ENCODE data around the gene AXIN1. TPM values are rescaled to one million over a fixed set of nuclear protein-coding genes. Genes with fewer than 3 reads are reported as not detected.
"Not testable (repeated sequence)": the region's sequence is repeated elsewhere in the genome, so short reads cannot be mapped to it uniquely, and the experiment has no call there.

Gene AXIN1
- polyA plus RNA-seq, 4 donors = 16.9 to 23.0 (median 17.6) TPM

DNA sequence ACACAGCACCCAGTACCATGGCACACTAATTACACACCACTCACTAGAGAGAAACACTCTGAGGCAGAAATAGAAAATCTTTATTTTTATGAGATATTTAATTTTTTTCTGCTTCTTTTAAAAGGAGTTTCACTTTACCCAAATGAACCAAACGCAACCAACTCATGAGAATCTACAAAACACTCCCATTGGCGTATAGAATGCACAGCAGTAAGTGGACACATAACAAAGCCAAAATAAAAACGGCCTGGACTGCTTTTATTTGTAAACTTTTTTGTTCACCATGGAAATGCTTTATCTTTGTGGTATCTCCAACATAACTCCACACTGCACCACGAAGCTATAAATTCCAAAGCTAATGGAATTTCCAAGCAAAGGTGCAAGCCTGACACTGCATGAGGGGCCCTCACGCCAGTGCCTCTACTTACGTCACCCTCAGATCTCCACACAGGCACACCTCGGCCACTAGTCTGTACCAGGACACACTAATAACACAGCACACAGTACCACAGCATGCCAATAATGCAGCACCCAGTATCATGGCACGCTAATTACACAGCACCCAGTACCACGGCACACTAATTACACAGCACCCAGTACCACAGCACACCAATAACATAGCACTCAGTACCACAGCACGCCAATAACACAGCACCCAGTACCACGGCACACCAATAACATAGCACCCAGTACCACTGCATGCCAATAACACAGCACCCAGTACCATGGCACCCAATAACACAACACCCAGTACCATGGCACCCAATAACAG, 17.5 kb downstream of the AXIN1 start:
- DNase-seq (ENCODE audit: low read depth in 4 of 4, low spot score in 3 of 4) = not testable (repeated sequence)

DNA sequence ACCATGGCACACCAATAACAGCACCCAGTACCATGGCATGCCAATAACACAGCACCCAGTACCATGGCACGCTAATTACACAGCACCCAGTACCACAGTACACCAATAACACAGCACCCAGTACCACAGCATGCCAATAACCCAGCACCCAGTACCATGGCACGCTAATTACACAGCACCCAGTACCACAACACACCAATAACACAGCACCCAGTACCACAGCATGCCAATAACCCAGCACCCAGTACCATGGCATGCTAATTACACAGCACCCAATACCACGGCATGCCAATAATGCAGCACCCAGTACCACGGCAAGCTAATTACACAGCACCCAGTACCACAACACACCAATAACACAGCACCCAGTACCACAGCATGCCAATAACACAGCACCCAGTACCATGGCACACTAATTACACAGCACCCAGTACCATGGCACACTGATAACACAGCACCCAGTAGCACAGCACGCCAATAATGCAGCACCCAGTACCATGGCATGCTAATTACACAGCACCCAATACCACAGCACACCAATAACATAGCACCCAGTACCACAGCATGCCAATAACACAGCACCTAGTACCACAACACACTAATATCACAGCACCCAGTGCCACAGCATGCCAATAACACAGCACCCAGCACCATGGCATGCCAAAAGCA, 18.2 kb downstream of the AXIN1 start:
- not testable (repeated sequence) for DNase-seq (ENCODE audit: low read depth in 4 of 4, low spot score in 3 of 4)

GRCh38 chr16:333406-334094, 19.0 kb downstream of the AXIN1 start:
- DNase-seq (ENCODE audit: low read depth in 4 of 4, low spot score in 3 of 4) = no peak

DNA sequence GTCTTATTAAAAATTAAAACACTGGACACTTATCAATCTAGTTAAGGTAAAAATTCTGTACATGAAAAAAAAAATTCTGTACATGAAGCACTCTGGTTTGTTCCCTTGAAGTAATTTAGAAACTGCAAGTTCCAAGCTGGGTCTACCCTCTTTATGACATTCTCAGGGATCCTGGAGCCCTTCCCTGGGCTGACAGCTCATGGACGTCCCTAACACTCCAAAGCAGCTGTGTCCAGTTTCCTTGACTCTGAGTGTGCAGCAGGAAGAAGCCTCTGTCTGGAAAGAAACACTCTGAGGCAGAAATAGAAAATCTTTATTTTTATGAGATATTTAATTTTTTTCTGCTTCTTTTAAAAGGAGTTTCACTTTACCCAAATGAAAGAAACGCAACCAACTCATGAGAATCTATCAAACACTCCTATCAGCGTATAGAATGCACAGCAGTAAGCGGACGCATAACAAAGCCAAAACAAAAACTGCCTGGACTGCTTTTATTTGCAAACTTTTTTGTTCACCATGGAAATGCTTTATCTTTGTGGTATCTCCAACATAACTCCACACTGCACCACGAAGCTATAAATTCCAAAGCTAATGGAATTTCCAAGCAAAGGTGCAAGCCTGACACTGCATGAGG, 21.2 kb downstream of the AXIN1 start:
- not testable (repeated sequence) for DNase-seq (ENCODE audit: low read depth in 4 of 4, low spot score in 3 of 4)

DNA sequence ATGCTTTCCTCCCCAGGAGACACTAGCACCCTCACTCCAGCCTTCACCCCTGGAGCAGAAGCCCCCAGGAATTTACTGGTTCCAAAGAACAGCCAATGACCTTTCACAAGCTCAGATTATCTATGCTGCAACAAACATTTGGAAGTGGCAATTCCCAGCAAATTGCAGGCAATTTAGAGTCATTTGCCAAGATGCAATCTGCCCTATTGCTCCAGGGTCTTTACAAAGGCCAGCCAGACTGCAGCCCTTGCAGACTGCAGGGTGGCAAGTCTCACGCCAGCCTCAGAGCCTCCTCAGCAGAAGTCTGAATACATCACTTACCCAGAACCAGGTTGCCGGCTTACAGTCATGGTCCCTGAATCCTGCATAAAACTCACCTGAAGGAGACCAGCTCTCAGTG, 21.8 kb downstream of the AXIN1 start:
- DNase-seq (ENCODE audit: low read depth in 4 of 4, low spot score in 3 of 4) = no peak

GRCh38 chr16:325375-326145, 27.0 kb downstream of the AXIN1 start:
- DNase-seq (ENCODE audit: low read depth in 4 of 4, low spot score in 3 of 4) = no peak

- DNase-seq (ENCODE audit: low read depth in 4 of 4, low spot score in 3 of 4) = no peak
Observed at GRCh38 chr16:324451-325334, 27.8 kb downstream of the AXIN1 start.

- no peak for DNase-seq (ENCODE audit: low read depth in 4 of 4, low spot score in 3 of 4)
Observed at GRCh38 chr16:324201-324450, 28.4 kb downstream of the AXIN1 start.

DNA sequence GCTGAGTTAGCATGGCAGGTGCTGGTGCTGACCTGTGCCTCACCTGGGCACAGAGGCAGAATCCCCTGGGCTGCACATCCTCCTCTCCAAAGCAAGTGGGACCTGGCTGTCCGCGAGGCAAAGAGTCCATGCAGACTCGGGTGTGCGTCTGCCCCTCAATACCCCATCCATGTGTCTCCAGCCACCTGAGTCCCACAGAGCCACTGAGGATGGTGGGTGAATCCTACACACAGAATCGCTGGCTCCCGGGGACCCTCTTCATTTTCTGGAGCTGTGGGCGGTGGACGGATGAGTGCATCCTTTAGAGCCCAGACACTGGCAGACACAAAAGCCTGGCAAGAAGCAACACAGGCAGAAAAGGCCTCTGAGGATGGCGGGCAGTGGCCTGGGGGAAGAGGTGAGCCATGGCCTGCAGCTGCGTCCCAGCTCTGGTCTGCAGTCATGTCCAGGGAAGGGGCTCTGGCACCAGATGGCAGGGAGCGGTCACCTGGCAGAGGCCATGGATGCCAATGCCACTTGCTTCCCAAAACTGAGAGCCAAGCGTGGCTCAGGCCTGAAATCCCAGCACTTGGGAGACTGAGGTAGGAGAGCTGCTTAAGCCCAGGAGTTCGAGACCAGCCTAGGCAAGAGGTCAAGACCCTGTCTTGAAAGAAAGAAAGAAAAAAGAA, 29.9 kb downstream of the AXIN1 start:
- no peak for DNase-seq (ENCODE audit: low read depth in 4 of 4, low spot score in 3 of 4)

DNA sequence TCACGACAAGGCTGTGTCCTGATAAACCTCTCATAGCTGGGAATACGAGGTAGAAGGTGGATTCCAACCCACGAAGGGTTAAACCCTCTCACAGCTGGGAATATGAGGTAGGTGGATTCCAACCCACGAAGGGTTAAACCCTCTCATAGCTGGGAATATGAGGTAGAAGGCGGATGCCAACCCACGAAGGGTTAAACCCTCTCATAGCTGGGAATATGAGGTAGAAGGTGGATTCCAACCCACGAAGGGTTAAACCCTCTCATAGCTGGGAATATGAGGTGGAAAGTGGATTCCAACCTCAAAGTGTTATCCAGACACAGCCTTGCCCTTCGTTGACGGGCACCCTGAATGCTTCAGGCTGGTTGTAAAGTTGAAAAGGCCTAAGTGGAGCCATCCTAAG, 31.0 kb downstream of the AXIN1 start:
- DNase-seq (ENCODE audit: low read depth in 4 of 4, low spot score in 3 of 4) = no peak

GRCh38 chr16:320206-320605, 32.3 kb downstream of the AXIN1 start:
- no peak for DNase-seq (ENCODE audit: low read depth in 4 of 4, low spot score in 3 of 4)

GRCh38 chr16:318628-319027, 33.9 kb downstream of the AXIN1 start:
- no peak for DNase-seq (ENCODE audit: low read depth in 4 of 4, low spot score in 3 of 4)

DNA sequence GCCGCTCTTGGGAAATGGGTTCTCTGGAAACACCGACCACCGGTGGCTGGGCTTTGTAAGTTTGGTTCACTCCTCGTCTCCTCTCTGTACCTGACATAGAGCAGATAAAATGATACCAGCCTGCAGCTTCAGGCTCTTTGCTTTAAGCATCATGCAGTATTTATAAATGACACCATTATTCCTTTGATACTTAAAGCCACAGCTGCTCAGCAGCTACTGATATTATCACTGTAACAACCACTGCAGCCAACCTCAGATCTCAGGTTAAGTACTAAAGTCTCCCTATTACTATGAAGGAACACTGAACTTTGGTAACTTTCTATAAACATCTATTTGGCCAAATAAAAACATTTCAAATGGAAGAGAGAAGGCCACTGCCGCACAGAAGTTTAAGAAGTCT, 34.9 kb downstream of the AXIN1 start:
- no peak for DNase-seq (ENCODE audit: low read depth in 4 of 4, low spot score in 3 of 4)

DNA sequence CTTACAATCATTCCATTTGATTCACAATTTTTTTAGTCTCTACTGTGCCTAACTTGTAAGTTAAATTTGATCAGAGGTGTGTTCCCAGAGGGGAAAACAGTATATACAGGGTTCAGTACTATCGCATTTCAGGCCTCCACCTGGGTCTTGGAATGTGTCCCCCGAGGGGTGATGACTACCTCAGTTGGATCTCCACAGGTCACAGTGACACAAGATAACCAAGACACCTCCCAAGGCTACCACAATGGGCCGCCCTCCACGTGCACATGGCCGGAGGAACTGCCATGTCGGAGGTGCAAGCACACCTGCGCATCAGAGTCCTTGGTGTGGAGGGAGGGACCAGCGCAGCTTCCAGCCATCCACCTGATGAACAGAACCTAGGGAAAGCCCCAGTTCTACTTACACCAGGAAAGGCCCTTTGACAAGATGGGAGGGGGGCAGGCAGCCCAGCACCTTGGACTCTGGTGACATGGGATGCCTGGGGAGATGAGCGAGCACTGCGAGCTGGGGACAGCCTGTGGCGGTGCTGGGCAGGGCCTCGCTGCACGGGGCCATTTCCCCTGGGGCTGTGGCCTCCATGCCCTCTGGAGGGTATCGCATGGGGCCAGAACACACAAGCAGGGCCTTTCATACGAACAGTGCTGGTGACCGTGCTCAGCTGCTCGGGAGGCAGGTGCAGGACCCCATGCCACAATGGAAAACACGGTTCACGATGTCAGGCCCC, 35.6 kb downstream of the AXIN1 start:
- no peak for DNase-seq (ENCODE audit: low read depth in 4 of 4, low spot score in 3 of 4)

GRCh38 chr16:314795-315299, 37.7 kb downstream of the AXIN1 start:
- no peak for DNase-seq (ENCODE audit: low read depth in 4 of 4, low spot score in 3 of 4)

GRCh38 chr16:314351-314750, 38.2 kb downstream of the AXIN1 start:
- no peak for DNase-seq (ENCODE audit: low read depth in 4 of 4, low spot score in 3 of 4)

GRCh38 chr16:311725-312124, 40.8 kb downstream of the AXIN1 start:
- no peak for DNase-seq (ENCODE audit: low read depth in 4 of 4, low spot score in 3 of 4)

DNA sequence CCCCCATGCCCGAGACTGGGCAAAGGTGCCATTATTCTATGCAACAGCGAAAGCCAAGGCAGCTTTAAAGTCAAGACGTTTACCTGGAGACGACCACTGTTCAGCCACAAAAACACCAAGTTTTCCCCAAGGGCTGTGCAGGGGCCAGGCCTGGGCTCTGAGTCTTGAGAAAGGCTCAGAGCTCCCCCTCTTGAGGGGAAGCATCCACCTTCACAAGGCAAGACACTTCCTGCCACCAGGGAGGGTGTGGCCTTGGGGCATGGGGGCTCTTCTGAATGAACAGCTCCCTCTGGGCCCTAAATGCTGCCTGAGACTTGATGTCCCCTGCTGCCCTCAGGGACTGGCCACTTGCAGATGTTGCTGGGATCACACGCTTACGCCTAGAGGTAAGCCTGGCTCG, 43.0 kb downstream of the AXIN1 start:
- no peak for DNase-seq (ENCODE audit: low read depth in 4 of 4, low spot score in 3 of 4)
